Stomach smooth muscle (tissue), 2 donors: ENCODE data around the gene CDC42.

ENCODE experiments used
- H3K27ac ChIP-seq: one replicate; pipeline ENCODE4 v1.7.0; 2013; ENCODE audit warnings: mild to moderate bottlenecking, low read length, inconsistent platforms
- H3K27me3 ChIP-seq, 2 donors: one replicate each; pipeline ENCODE4 v1.7.0; 2013; ENCODE audit warnings: low read length in 2 of 2; ENCODE audit not compliant: insufficient read depth in 2 of 2, control insufficient read depth in 1 of 2
- H3K36me3 ChIP-seq, 2 donors: one replicate each; pipeline ENCODE4 v1.7.0; 2013; ENCODE audit warnings: low read length in 2 of 2; ENCODE audit not compliant: control insufficient read depth in 2 of 2, insufficient read depth in 2 of 2
- H3K4me1 ChIP-seq: one replicate; pipeline ENCODE4 v1.7.0; 2013; ENCODE audit warnings: low read length; ENCODE audit not compliant: control insufficient read depth, insufficient read depth
- H3K4me3 ChIP-seq, 2 donors: one replicate each; pipeline ENCODE4 v1.7.0; 2013; ENCODE audit warnings: low read length in 2 of 2
- H3K9ac ChIP-seq, 2 donors: one replicate each; pipeline ENCODE4 v1.7.0; 2013; ENCODE audit warnings: low read length in 2 of 2, mild to moderate bottlenecking in 1 of 2
- H3K9me3 ChIP-seq, 2 donors: one replicate each; pipeline ENCODE4 v1.7.0; 2013; ENCODE audit warnings: low read length in 2 of 2; ENCODE audit not compliant: control insufficient read depth in 2 of 2
- donor health status: healthy.
- donor health status: Pancreatic carcinoma.

CDC42 gene

DNA sequence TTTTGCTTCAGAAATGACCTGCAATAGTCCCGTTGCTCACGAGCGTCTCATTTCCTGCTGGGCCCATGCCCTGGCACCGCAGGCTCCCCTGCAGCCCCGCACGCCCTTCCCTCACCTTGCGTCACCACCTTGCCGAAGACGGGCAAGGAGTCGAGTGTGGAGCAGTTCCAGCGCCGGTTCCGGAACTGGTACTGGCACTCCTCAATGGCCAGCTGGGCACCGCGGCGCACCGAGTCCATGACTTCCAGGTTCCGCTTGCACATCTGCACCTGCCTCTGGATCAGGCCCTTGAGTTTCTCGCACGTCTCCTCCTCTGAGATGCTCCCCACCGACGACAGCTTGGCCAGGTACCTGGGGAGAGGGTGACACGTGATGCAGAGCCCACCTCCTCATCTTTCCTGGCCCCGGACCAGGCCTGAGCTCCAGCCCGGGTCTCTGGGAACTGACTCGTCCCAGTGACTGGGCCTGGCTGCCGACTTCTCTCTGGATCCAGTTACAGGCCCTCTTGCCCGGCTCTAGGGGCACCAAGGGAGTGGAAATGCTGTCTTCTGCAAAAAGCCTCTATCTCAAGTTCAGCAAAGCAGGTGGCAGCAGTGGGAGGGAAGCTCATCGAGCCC lies 77.1 kb downstream of the CDC42 start:
- H3K4me1 ChIP-seq = peaks cover 7% of the 10 kb centered on the region
- no peak overlapping the region for H3K4me3 ChIP-seq
- no peak overlapping the region for H3K9ac ChIP-seq
- H3K36me3 ChIP-seq = no peaks in the 10 kb centered on the region
- no peak overlapping the region for H3K27ac ChIP-seq
- no peaks in the 10 kb centered on the region for H3K27me3 ChIP-seq
- H3K9me3 ChIP-seq = no peaks in the 10 kb centered on the region

DNA sequence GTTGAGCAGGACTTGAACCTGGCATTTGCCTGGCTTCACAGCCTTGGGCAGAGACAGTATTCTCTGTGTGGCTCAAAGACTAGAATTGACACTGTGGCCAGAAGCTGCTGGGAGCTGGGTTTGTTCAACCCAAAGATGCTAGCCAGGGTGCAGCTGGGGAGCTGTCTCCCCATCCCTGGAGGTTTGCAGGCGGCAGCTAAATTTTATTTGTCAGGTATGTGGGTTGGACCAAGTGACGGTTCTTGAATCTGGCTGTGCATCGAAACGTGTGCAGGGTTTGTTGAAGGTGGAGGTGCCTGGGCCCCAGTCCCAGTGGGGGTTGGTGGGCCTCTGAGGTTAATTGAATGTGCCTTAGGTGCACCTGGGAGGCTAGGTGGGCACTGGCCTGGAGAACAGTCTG lies 78.6 kb downstream of the CDC42 start:
- Histone ChIP-seq H3K9me3 (no peaks in the 10 kb centered on the region), H3K27me3 (no peaks in the 10 kb centered on the region), H3K36me3 (no peaks in the 10 kb centered on the region), H3K9ac (no peak overlapping the region), H3K4me1 (peaks cover 7% of the 10 kb centered on the region), H3K27ac (no peak overlapping the region), H3K4me3 (no peak overlapping the region)

- Histone ChIP-seq H3K27ac (no peak overlapping the region), H3K36me3 (no peaks in the 10 kb centered on the region), H3K4me3 (no peak overlapping the region), H3K9ac (no peak overlapping the region), H3K4me1 (peaks cover 7% of the 10 kb centered on the region), H3K9me3 (no peaks in the 10 kb centered on the region), H3K27me3 (peaks cover 0 to 2% of the 10 kb centered on the region in 2 donors)
Measured at GRCh38 chr1:22131875-22132486, 79.5 kb downstream of the CDC42 start.

GRCh38 chr1:22132517-22133235 lies 80.2 kb downstream of the CDC42 start:
- Histone ChIP-seq H3K9me3 (no peaks in the 10 kb centered on the region), H3K9ac (no peak overlapping the region), H3K36me3 (no peaks in the 10 kb centered on the region)

GRCh38 chr1:22133247-22133930 lies 80.9 kb downstream of the CDC42 start:
- peaks cover 7% of the 10 kb centered on the region for H3K4me1 ChIP-seq
- H3K9me3 ChIP-seq = no peaks in the 10 kb centered on the region
- no peak overlapping the region for H3K27ac ChIP-seq
- H3K27me3 ChIP-seq = peaks cover 0 to 3% of the 10 kb centered on the region in 2 donors
- H3K36me3 ChIP-seq = no peaks in the 10 kb centered on the region
- H3K9ac ChIP-seq = no peak overlapping the region
- H3K4me3 ChIP-seq = no peak overlapping the region

More at GRCh38 chr1:22132517-22133235, 80.2 kb downstream of the CDC42 start:
- Histone ChIP-seq H3K27ac (no peak overlapping the region), H3K4me3 (no peak overlapping the region), H3K4me1 (peaks cover 7% of the 10 kb centered on the region), H3K27me3 (peaks cover 0 to 3% of the 10 kb centered on the region in 2 donors)

- Histone ChIP-seq H3K36me3 (no peaks in the 10 kb centered on the region), H3K4me3 (no peak overlapping the region), H3K4me1 (peaks cover 7% of the 10 kb centered on the region), H3K27ac (no peak overlapping the region), H3K9ac (no peak overlapping the region), H3K27me3 (peaks cover 0 to 3% of the 10 kb centered on the region in 2 donors), H3K9me3 (no peaks in the 10 kb centered on the region)
Measured at GRCh38 chr1:22133931-22134324, 81.4 kb downstream of the CDC42 start.

- Histone ChIP-seq H3K27me3 (peaks cover 0 to 15% of the 10 kb centered on the region in 2 donors), H3K27ac (no peak overlapping the region), H3K4me3 (no peak overlapping the region), H3K9me3 (no peaks in the 10 kb centered on the region), H3K9ac (no peak overlapping the region), H3K4me1 (peaks cover 10% of the 10 kb centered on the region), H3K36me3 (no peaks in the 10 kb centered on the region)
Measured at GRCh38 chr1:22137004-22137720, 84.7 kb downstream of the CDC42 start.

DNA sequence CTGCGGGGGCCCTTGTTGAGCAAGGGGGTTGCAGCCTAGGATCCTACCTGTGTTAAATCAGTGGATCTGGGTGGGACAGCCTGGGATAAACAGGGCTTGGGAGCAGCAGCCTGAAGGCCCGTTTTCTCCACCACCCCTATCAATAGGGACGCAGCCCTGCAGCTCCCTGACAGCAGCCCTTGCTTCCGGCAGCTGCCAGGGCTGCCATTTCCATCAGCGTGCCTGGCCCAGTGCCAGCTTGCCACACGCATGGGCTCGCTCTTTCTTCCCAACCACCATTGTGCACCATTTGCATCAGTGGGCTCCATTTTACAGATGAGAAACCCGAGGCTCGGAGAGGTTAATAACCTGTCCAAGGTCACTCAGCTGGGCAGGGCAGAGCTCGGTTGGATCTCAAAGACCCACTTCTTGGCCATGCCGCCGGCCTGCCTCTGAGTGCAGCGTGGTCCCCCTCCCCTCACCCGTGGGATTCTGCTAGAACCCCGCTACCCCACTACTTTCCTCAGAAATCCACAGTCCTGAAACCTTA lies 86.6 kb downstream of the CDC42 start:
- Histone ChIP-seq H3K9ac (no peak overlapping the region), H3K27ac (no peak overlapping the region), H3K4me3 (no peak overlapping the region), H3K4me1 (peaks cover 14% of the 10 kb centered on the region), H3K9me3 (no peaks in the 10 kb centered on the region), H3K36me3 (no peaks in the 10 kb centered on the region), H3K27me3 (peaks cover 0 to 20% of the 10 kb centered on the region in 2 donors)

GRCh38 chr1:22139817-22140216 lies 87.3 kb downstream of the CDC42 start:
- Histone ChIP-seq H3K27me3 (peaks cover 0 to 22% of the 10 kb centered on the region in 2 donors), H3K9ac (no peak overlapping the region), H3K4me1 (peaks cover 14% of the 10 kb centered on the region), H3K27ac (no peak overlapping the region), H3K36me3 (no peaks in the 10 kb centered on the region), H3K9me3 (no peaks in the 10 kb centered on the region), H3K4me3 (no peak overlapping the region)
